Adrenal gland (tissue), 5 donors: Measurements from ENCODE around the gene SLC22A5.

Source experiments
- POLR2A ChIP-seq, 2 donors: fragments of 450-650 bp; IDR thresholded peaks; one replicate each; pipeline ENCODE4 v1.6.1; 2017; ENCODE audit warnings: antibody characterized with exemption in 2 of 2, mild to moderate bottlenecking in 2 of 2, moderate library complexity in 1 of 2
- TF ChIP-seq, protein P1 (sequence below), 6 experiments: fragments of 450-650 bp in 4 of 6; fragments of 200-600 bp in 2 of 6; sonication (generic) in 1 of 6; IDR thresholded peaks; 1 replicate in 5 of 6; 2 replicates in 1 of 6; pipeline versions ENCODE4 v1.5.1 to v1.8.0; 2016 to 2021; ENCODE audit warnings: antibody characterized with exemption in 6 of 6, mild to moderate bottlenecking in 2 of 6, moderate library complexity in 1 of 6
- donor health status: DM: no; HTN: no; CAD: no.

DNA sequence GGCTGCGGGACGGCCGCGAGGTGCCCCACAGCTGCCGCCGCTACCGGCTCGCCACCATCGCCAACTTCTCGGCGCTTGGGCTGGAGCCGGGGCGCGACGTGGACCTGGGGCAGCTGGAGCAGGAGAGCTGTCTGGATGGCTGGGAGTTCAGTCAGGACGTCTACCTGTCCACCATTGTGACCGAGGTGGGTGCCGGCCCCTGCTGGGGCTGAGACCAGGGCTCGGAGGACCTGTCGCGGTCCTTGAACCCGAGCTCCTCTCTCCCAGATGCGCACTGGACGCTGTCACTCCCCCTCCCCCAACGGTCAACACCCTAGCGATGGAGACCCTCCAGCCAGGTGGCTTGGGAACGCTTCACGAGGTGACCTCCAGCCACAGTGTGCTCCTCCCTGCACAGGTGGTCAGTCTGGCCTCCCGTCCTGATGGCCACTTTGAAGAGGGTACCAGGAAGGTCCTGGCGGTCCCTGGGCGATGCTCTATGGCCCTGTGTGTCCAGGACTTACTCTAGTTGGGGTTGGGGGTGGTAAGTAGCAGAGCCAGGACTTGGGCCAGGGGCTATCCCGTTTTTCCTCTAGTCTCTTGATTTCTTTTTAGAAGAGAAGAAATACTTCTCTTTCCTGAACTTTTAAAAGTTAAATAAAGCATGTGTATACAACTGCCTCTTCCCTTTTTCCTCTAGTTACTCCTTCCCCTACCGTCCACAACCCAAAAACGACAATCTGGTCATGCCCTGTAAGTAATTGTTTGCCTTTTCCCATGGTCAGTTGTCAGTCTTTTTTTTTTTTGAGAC is 866 bp downstream of the SLC22A5 start:
- TF ChIP-seq, protein P1, sequence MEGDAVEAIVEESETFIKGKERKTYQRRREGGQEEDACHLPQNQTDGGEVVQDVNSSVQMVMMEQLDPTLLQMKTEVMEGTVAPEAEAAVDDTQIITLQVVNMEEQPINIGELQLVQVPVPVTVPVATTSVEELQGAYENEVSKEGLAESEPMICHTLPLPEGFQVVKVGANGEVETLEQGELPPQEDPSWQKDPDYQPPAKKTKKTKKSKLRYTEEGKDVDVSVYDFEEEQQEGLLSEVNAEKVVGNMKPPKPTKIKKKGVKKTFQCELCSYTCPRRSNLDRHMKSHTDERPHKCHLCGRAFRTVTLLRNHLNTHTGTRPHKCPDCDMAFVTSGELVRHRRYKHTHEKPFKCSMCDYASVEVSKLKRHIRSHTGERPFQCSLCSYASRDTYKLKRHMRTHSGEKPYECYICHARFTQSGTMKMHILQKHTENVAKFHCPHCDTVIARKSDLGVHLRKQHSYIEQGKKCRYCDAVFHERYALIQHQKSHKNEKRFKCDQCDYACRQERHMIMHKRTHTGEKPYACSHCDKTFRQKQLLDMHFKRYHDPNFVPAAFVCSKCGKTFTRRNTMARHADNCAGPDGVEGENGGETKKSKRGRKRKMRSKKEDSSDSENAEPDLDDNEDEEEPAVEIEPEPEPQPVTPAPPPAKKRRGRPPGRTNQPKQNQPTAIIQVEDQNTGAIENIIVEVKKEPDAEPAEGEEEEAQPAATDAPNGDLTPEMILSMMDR (IDR thresholded peaks at IDR 0.05): no peak
- no peak for TF ChIP-seq POLR2A (IDR thresholded peaks at IDR 0.05)
